ENCODE measurements around the gene SIPA1L3.

SIPA1L3 gene

GRCh38 chr19:38168637-38169036, 261.6 kb downstream of the SIPA1L3 start:
- no peak for DNase-seq

GRCh38 chr19:38170334-38170733, 263.3 kb downstream of the SIPA1L3 start:
- DNase-seq: no peak

DNA sequence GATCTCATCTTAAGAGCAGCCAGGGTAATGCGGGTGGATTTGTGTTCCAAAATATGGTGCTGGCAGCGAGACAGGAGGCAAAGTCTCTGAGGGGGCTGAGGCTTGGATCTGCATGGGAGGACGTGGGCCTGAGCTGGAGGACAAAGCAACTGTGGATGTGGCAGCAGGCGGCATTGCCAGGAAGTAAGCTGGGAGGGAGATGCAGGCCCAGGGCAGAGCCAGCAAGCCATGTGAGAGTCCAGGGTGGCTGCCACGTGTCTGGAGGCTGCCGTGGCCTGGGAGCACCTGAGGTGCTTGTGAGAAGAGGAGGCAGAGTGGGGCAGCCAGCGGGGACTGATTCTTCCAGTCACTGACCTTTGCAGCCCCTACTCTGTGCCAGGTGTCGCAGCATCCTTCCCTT, 265.0 kb downstream of the SIPA1L3 start:
- no peak for DNase-seq

GRCh38 chr19:38173291-38174041, 266.5 kb downstream of the SIPA1L3 start:
- peak; percentile 83 for DNase-seq

DNA sequence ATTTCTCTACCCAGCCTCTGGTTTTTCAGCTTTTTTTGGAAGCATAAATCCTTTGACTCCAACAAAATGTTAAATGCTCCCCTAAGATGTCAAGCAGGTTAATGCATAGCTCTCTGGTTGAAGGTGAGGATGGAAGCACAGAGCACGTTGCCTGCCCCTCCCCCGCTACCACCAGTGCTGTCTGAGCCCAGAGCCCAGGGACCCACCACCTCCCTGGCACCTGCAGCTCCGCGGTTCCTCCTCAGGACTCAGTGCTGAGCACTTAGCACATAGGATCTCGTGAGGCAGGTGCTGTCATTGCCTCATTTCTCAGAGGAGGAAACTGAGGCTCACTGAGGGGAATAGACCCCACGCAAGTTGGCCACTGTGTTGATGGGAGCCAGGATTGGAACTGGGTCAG, 268.4 kb downstream of the SIPA1L3 start:
- DNase-seq: no peak

DNA sequence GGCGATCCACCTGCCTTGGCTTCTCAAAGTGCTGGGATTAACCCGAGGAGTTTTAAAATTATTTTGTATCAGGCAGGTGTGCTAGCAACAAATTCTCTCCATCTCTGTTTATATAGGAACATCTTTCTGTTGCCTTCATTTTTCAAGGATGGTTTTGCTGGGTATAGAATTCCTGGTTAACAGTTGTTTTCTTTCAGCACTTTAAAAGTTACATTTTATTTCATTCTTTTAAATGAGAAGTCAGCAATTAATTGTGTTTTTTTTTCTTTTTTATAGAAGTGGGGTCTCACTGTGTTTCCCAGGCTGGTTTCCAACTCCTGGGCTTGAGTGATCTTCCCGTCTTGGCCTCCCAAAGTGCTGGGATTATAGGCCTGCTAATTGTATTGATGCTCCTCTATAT, 273.1 kb downstream of the SIPA1L3 start:
- no peak for DNase-seq

GRCh38 chr19:38182536-38183210, 275.7 kb downstream of the SIPA1L3 start:
- DNase-seq: no peak

GRCh38 chr19:38183251-38183897, 276.4 kb downstream of the SIPA1L3 start:
- DNase-seq: no peak

DNA sequence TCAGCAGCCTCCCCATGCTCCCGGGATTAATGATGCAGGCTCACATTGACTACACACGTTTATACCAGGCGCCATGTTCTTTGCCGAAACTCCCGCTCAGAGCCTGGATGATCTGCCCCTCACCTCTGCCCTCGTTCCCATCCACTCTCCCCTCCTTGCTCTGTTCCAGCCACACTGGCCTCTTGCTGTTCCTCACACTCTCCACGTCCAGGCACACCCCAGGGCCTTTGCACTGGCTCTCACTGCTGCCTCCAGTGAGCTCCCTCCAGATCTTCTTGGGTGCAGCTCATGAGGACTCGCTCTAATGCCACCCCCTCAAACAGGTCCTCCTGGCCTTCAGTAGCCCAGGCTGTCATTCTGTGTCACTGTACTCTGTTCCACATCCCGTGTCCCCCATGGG, 277.8 kb downstream of the SIPA1L3 start:
- DNase-seq: no peak

- no peak for DNase-seq
These were observed 278.6 kb downstream of the SIPA1L3 start for GRCh38 chr19:38185562-38185961.

- DNase-seq: no peak
These were observed 283.1 kb downstream of the SIPA1L3 start for GRCh38 chr19:38190061-38190460.

DNA sequence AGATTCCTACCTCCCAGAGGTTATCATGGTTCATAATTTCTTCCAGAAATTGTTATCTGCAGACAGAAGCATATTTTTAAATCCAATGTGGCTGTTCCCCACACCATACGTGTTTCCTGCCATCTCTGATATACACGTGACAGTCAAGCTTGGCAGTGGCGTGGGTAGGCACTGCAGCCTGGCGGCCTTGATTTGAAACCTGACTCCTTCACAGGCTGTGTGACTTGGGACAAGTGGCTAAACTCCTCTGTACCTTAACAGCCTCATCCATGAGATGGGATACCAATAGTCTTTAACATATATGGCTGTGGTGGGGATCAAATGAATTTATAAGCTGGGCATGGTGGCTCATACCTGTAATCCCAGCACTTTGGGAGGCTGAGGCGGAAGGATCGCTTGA, 283.8 kb downstream of the SIPA1L3 start:
- no peak for DNase-seq

DNA sequence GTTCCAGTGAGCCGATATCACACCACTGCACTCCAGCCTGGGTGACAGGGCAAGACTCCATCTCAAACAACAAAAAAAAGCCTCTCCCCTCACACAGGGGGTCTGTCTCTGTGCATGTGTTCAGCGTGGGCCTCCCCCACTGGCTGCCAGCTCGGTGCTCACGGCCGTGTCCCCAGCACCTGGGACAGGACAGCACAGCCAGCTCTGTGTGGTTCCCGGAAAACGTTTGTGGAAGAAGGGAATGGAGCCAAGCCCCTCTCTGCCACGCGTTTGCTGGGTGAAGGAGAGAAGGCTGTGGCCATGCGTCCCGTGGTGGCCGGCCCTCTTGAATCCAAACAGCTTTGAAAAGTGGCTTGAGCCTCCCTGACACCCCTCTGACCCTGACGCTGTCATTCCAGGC, 284.7 kb downstream of the SIPA1L3 start:
- no peak for DNase-seq

DNA sequence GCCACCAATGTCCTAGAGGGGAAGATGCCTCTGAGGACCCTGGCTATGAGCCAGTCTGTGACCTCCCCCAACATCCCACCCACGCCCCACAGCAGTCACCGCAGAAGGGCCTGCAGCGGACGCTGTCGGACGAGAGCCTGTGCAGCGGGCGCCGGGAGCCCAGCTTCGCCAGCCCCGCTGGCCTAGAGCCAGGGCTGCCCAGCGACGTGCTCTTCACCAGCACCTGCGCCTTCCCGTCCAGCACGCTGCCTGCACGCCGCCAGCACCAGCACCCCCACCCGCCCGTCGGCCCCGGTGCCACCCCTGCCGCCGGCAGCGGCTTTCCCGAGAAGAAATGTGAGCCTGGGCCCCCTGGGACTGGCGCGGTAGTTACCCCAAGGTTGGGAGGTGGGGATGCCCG, 286.4 kb downstream of the SIPA1L3 start:
- DNase-seq: peak; percentile 77

- no peak for DNase-seq
These were observed 287.2 kb downstream of the SIPA1L3 start for GRCh38 chr19:38194061-38194701.

DNA sequence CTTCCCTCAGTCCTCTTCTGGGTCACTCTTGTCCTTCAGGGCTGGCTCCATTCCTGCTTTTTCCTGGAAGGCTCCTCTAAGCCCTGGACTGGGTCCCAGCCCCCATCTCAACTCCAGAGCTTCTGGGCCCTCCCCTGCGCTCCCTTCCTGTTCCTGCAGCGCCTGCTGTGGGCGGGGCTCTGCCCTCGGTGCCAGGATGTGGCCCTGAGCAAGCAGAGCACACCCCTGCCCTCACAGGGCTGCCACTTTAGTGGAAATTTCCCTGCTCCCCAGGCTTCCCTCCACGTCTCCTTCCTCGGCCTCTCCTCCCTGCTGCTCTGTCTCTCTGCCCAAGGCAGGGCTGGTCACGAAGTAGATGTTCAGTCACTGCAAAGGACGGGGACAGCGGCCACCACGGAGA, 288.2 kb downstream of the SIPA1L3 start:
- DNase-seq: no peak

GRCh38 chr19:38196245-38196837, 289.3 kb downstream of the SIPA1L3 start:
- no peak for DNase-seq

GRCh38 chr19:38196948-38197656, 290.1 kb downstream of the SIPA1L3 start:
- no peak for DNase-seq

DNA sequence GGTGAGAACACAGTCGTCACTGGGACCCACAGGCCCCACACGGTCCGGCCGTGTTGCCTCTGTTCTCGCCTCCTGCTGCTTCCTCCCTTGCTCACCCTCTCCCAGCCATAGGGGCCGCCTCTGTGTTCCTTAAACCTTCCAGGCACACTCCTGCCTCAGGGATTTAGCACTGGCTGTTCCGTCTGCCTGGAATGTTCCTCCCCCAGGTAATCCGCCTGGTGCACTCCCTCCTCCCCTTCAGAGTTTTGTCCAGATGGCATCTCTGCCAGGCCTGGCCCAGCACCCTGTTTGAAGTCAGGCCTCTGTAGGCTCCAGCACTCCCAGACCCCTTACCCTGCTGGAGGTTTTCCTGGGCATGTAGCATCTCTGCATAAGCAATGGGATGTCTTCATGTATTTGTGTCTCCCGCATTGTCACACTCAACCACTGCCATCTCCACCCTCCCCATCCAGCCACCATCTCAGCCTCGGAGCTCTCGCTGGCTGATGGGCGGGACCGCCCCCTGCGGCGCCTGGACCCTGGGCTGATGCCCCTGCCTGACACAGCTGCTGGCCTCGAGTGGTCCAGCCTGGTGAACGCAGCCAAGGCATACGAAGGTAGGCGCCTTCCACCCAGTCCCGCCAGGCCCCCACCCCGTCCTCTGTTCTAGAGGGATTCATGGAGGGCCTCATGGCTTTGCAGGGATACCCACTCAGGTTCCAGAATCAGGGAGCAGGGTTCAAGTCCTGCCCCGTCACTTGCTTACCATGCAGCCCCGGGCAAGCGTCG, 291.1 kb downstream of the SIPA1L3 start:
- no peak for DNase-seq

GRCh38 chr19:38199340-38199739, 292.3 kb downstream of the SIPA1L3 start:
- no peak for DNase-seq

- DNase-seq: no peak
These were observed 294.7 kb downstream of the SIPA1L3 start for GRCh38 chr19:38201731-38202130.

GRCh38 chr19:38202504-38202903, 295.5 kb downstream of the SIPA1L3 start:
- DNase-seq: no peak

Data from NCI-H1105 (cell line).